H9 (cell line): Measurements from ENCODE around the gene PGLYRP2. TPM values are rescaled to one million over a fixed set of nuclear protein-coding genes. Genes with fewer than 3 reads are reported as not detected.

Source experiments
- DNase-seq: peaks from one replicate; pipeline ENCODE4 v3.0.0-alpha.2; 2017
- H2AFZ ChIP-seq: one replicate; pipeline ENCODE4 v1.6.1; 2013; ENCODE audit warnings: mild to moderate bottlenecking, low read length, control low read depth, moderate library complexity
- H2AK5ac ChIP-seq: 2 replicates; pipeline ENCODE4 v1.6.1; 2013; ENCODE audit warnings: low read length, control low read depth, mixed read lengths; ENCODE audit not compliant: insufficient read length
- H2BK120ac ChIP-seq: one replicate; pipeline ENCODE4 v1.6.1; 2013; ENCODE audit warnings: low read depth, mild to moderate bottlenecking, low read length, control low read depth, inconsistent platforms; ENCODE audit not compliant: poor library complexity, severe bottlenecking
- H2BK12ac ChIP-seq: 2 replicates; pipeline ENCODE4 v1.6.1; 2013; ENCODE audit warnings: low read length, control low read depth, mixed read lengths, low read depth; ENCODE audit not compliant: insufficient read length
- H2BK15ac ChIP-seq: 2 replicates; pipeline ENCODE4 v1.6.1; 2013; ENCODE audit warnings: low read depth, low read length, control low read depth
- H2BK20ac ChIP-seq: one replicate; pipeline ENCODE4 v1.6.1; 2013; ENCODE audit warnings: low read depth, mild to moderate bottlenecking, low read length, control low read depth, inconsistent platforms; ENCODE audit not compliant: poor library complexity, severe bottlenecking
- H2BK5ac ChIP-seq: 2 replicates; pipeline ENCODE4 v1.6.1; 2013; ENCODE audit warnings: low read length, control low read depth, mixed read lengths; ENCODE audit not compliant: insufficient read length
- H3K14ac ChIP-seq: 2 replicates; pipeline ENCODE4 v1.6.1; 2013; ENCODE audit warnings: low read length, control low read depth; ENCODE audit not compliant: insufficient read depth
- H3K18ac ChIP-seq: 2 replicates; pipeline ENCODE4 v1.6.1; 2013; ENCODE audit warnings: low read depth, mild to moderate bottlenecking, mixed read lengths, low read length, control low read depth; ENCODE audit not compliant: insufficient read length
- H3K23ac ChIP-seq: 2 replicates; pipeline ENCODE4 v1.6.1; 2013; ENCODE audit warnings: low read length, control low read depth, mixed read lengths, low read depth; ENCODE audit not compliant: insufficient read length
- H3K23me2 ChIP-seq: 2 replicates; pipeline ENCODE4 v1.6.1; 2013; ENCODE audit warnings: low read depth, mild to moderate bottlenecking, mixed read lengths, low read length, control low read depth; ENCODE audit not compliant: insufficient read length, poor library complexity, severe bottlenecking
- H3K27ac ChIP-seq: 2 replicates; pipeline ENCODE4 v1.5.1; 2013; ENCODE audit warnings: low read length, control low read depth, mixed read lengths, low read depth; ENCODE audit not compliant: insufficient read length
- H3K27me3 ChIP-seq: 2 replicates; pipeline ENCODE4 v1.6.1; 2013; ENCODE audit warnings: low read length, control low read depth, inconsistent platforms; ENCODE audit not compliant: insufficient read depth
- H3K4ac ChIP-seq: 2 replicates; pipeline ENCODE4 v1.6.1; 2013; ENCODE audit warnings: low read depth, mild to moderate bottlenecking, control low read depth, inconsistent platforms, low read length, moderate library complexity
- H3K4me1 ChIP-seq: 2 replicates; pipeline ENCODE4 v1.6.1; 2013; ENCODE audit warnings: low read length, control low read depth, inconsistent platforms; ENCODE audit not compliant: insufficient read depth
- H3K4me2 ChIP-seq: 2 replicates; pipeline ENCODE4 v1.6.1; 2013; ENCODE audit warnings: low read length, control low read depth, mixed read lengths; ENCODE audit not compliant: insufficient read length, insufficient read depth
- H3K56ac ChIP-seq: 2 replicates; pipeline ENCODE4 v1.6.1; 2013; ENCODE audit warnings: low read depth, mild to moderate bottlenecking, mixed read lengths, low read length, control low read depth; ENCODE audit not compliant: insufficient read length
- H3K79me1 ChIP-seq: 2 replicates; pipeline ENCODE4 v1.6.1; 2013; ENCODE audit warnings: low read depth, mild to moderate bottlenecking, moderate library complexity, low read length, control low read depth, inconsistent platforms; ENCODE audit not compliant: insufficient read depth, poor library complexity, severe bottlenecking
- H3K79me2 ChIP-seq: 2 replicates; pipeline ENCODE4 v1.6.1; 2013; ENCODE audit warnings: low read length, control low read depth, inconsistent platforms; ENCODE audit not compliant: insufficient read depth
- H3K9ac ChIP-seq: 2 replicates; pipeline ENCODE4 v1.6.1; 2013; ENCODE audit warnings: low read length, control low read depth, mixed read lengths; ENCODE audit not compliant: insufficient read length; ENCODE audit errors: extremely low read depth
- H3K9me3 ChIP-seq: one replicate; pipeline ENCODE4 v1.6.1; 2013; ENCODE audit warnings: low read depth, low read length, inconsistent platforms; ENCODE audit not compliant: control insufficient read depth
- H3T11ph ChIP-seq: one replicate; pipeline ENCODE4 v1.6.1; 2013; ENCODE audit warnings: mild to moderate bottlenecking, low read length, control low read depth, inconsistent platforms
- H4K20me1 ChIP-seq: one replicate; pipeline ENCODE4 v1.6.1; 2013; ENCODE audit not compliant: control insufficient read depth, insufficient read length, insufficient read depth
- H4K5ac ChIP-seq: 2 replicates; pipeline ENCODE4 v1.6.1; 2013; ENCODE audit warnings: low read depth, mild to moderate bottlenecking, mixed read lengths, low read length, control low read depth; ENCODE audit not compliant: insufficient read length
- H4K8ac ChIP-seq: replicated peaks from 2 replicates; pipeline ENCODE4 v1.6.1; 2013; ENCODE audit warnings: low read length, control low read depth, mixed read lengths, low read depth; ENCODE audit not compliant: insufficient read length
- H4K91ac ChIP-seq: 2 replicates; pipeline ENCODE4 v1.6.1; 2013; ENCODE audit warnings: low read depth, mild to moderate bottlenecking, moderate library complexity, mixed read lengths, low read length, control low read depth; ENCODE audit not compliant: insufficient read length
- H3K27ac Mint-ChIP-seq, 3 experiments: 2 replicates in 2 of 3; 3 replicates in 1 of 3; pipeline ENCODE4 v1.8.0; 2020 to 2021; ENCODE audit warnings: mixed read lengths in 3 of 3, mild to moderate bottlenecking in 1 of 3, moderate library complexity in 1 of 3
- H3K27me3 Mint-ChIP-seq: 2 replicates; pipeline ENCODE4 v1.8.0; 2021; ENCODE audit warnings: low read depth, mild to moderate bottlenecking, moderate library complexity, mixed read lengths
- H3K36me3 Mint-ChIP-seq, 3 experiments: 2 replicates in 2 of 3; 3 replicates in 1 of 3; pipeline ENCODE4 v1.8.0; 2020 to 2021; ENCODE audit warnings: low read depth in 3 of 3, mixed read lengths in 3 of 3; ENCODE audit not compliant: insufficient read depth in 1 of 3
- H3K4me1 Mint-ChIP-seq, 2 experiments: 2 replicates each; pipeline ENCODE4 v1.8.0; 2020; ENCODE audit warnings: mixed read lengths in 2 of 2
- H3K4me3 Mint-ChIP-seq, 2 experiments: 2 replicates in 1 of 2; 3 replicates in 1 of 2; pipeline ENCODE4 v1.8.0; 2020 to 2021; ENCODE audit warnings: mild to moderate bottlenecking in 2 of 2, mixed read lengths in 2 of 2, moderate library complexity in 1 of 2
- H3K9me3 Mint-ChIP-seq, 2 experiments: 2 replicates in 1 of 2; 3 replicates in 1 of 2; pipeline ENCODE4 v1.8.0; 2020; ENCODE audit warnings: mild to moderate bottlenecking in 2 of 2, mixed read lengths in 2 of 2, moderate library complexity in 1 of 2
- WGBS: extraction: QIAGEN DNeasy Blood & Tissue Kit; methylation state at CpG from one replicate; pipeline ENCODE4 v1.1.7; 2013; ENCODE audit warnings: missing lambda C conversion rate, low lambda C conversion rate, mixed read lengths; ENCODE audit not compliant: insufficient read length; ENCODE audit errors: extremely low coverage; 5-methylcytosine and 5-hydroxymethylcytosine counted together
- total RNA-seq: library from RNA; stranded (reverse); gene quantifications from 2 replicates; pipeline ENCODE4 v1.2.1, GENCODE V29; 2021
- TF ChIP-seq, protein P1 (sequence below): fragments of 200-600 bp; sonication (generic); conservative IDR thresholded peaks from 3 replicates; pipeline ENCODE4 v1.8.0; 2021; ENCODE audit warnings: antibody characterized with exemption, mild to moderate bottlenecking

PGLYRP2 gene
- total RNA-seq, 1 experiment from 2014 or later, result not detected

DNA sequence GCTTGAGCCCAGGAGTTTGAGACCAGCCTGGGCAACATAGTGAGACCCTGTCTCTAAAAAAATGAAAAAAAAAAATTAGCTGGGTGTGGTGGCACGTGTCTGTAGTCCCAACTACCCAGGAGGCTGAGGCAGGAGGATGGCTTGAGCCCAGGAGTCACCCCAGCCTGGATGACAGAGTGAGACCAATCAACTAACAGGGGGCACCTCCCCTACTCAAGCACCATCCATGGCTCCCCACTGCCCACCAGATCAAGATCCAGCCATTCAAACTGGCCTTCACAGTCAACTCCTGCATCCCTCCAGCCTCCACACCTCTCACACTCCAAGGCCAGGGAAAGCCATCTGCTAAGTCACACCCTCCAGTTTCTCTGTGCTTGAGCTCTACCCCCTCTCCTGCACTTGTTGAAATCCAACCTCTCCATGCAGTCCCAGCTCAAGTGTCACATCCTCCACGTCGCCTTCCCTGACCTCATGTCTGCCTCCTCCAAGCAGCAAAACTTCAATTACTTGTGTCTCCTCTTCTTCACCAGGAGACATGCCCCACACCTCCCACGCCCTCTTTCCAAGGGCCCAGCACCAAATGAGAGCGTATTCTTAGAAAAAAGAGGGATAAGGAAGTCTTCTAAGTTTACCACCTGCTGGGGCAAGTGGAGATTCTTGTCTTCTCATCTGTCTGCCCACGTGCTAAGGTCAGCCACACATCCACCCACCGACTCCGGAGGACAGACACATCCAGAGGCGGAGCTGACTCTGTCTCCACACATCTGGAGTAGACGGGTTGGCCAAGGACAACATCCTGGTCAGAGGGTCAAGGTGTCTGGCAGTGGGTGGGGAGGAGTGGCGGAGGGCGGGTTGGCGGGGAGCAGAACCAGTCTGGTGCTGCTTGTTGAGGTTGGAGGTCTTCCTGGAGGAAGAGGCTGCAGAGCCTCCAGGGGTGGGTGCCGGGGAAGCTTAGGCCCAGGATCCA is 28.1 kb upstream of the PGLYRP2 start:
- Histone ChIP-seq H3K14ac (no peak overlapping the region), H4K5ac (no peak overlapping the region), H2BK5ac (no peak overlapping the region), H2BK120ac (no peak overlapping the region), H2AK5ac (no peak overlapping the region), H4K20me1 (no peaks in the 10 kb centered on the region), H2BK12ac (no peak overlapping the region), H3K56ac (no peak overlapping the region), H3K23me2 (no peaks in the 10 kb centered on the region), H3K27me3 (no peaks in the 10 kb centered on the region), H3K79me1 (no peaks in the 10 kb centered on the region), H3K4ac (no peak overlapping the region), H3K18ac (no peak overlapping the region), H3K9me3 (peaks cover 73% of the 10 kb centered on the region), H3K4me2 (no peak overlapping the region), H3K23ac (no peak overlapping the region), H2AFZ (no peak overlapping the region), H2BK20ac (no peak overlapping the region), H2BK15ac (no peak overlapping the region; the same call in 1 of the 2 replicates), H3K4me1 (no peaks in the 10 kb centered on the region), H4K91ac (no peak overlapping the region), H3K9ac (no peak overlapping the region), H3T11ph (no peak overlapping the region), H3K79me2 (no peaks in the 10 kb centered on the region), H4K8ac (no peak overlapping the region), H3K27ac (no peak overlapping the region)
- no peaks in the 10 kb centered on the region for H3K4me1 Mint-ChIP-seq
- H3K4me3 Mint-ChIP-seq, result peak overlapping the region in 1 of 2 experiments; percentile 75; a peak in 1 of 5 replicates
- peaks cover 53 to 83% of the 10 kb centered on the region in 2 experiments for H3K9me3 Mint-ChIP-seq
- H3K27me3 Mint-ChIP-seq, result peaks cover 4% of the 10 kb centered on the region; the same call in 1 of the 2 replicates
- peak overlapping the region in 1 of 3 experiments; percentile 25; a peak in 1 of 7 replicates for H3K27ac Mint-ChIP-seq
- DNase-seq, result no peak
- peaks cover 2 to 27% (median 14%) of the 10 kb centered on the region in 3 experiments; a peak in 5 of 7 replicates for H3K36me3 Mint-ChIP-seq
- TF ChIP-seq, protein P1, sequence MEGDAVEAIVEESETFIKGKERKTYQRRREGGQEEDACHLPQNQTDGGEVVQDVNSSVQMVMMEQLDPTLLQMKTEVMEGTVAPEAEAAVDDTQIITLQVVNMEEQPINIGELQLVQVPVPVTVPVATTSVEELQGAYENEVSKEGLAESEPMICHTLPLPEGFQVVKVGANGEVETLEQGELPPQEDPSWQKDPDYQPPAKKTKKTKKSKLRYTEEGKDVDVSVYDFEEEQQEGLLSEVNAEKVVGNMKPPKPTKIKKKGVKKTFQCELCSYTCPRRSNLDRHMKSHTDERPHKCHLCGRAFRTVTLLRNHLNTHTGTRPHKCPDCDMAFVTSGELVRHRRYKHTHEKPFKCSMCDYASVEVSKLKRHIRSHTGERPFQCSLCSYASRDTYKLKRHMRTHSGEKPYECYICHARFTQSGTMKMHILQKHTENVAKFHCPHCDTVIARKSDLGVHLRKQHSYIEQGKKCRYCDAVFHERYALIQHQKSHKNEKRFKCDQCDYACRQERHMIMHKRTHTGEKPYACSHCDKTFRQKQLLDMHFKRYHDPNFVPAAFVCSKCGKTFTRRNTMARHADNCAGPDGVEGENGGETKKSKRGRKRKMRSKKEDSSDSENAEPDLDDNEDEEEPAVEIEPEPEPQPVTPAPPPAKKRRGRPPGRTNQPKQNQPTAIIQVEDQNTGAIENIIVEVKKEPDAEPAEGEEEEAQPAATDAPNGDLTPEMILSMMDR, result no peak
- no CpG with 5 or more reads among the region's 14 CpGs for WGBS
